ENCODE results near the gene GRM4.

The GRM4 gene

DNA sequence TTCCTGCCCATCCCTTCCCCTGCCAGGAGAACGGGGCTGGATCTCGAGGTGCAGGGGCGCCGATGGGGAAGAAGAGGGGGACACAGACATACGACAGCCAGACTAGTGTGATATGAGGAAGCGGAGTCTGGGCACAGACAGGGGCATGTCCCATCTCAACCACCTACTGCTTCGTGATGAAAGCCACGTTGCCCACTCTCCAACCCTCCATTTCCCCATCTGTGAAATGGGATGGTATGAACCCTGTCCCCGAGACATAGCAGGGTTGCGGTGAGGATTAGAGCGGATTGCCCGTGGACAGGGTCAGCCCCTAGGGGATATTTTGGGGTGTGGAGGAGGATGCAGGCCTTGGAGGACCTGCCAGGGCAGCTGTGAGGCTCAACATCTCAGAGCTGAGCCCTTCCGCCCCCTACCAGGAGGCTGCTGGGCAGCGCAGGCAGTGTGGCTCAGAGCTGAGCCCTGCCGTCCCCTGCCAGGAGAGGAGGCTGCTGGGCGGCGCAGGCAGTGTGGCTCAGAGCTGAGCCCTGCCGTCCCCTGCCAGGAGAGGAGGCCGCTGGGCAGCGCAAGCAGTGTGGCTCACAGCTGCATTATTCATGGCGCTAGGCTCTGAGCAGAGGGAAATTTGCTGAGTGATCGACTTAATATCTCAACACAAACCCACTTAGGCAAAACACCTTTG is 71.7 kb downstream of the GRM4 start:
- Histone ChIP-seq H3K4me1 (ENCODE audit: control insufficient read depth in 5 of 5, insufficient read depth in 5 of 5, low read length in 5 of 5) (no peaks in the 10 kb centered on the region), H3K27me3 (ENCODE audit: control insufficient read depth in 5 of 5, insufficient read depth in 4 of 5, low read length in 5 of 5) (peaks cover 0 to 34% (median 25%) of the 10 kb centered on the region in 5 donors), H3K27ac (ENCODE audit: low read depth, low read length) (no peak overlapping the region), H3K9me3 (ENCODE audit: control insufficient read depth in 5 of 5, low read length in 5 of 5) (no peaks in the 10 kb centered on the region), H3K4me3 (ENCODE audit: low read depth in 1 of 5, low read length in 5 of 5) (no peak overlapping the region), H3K36me3 (ENCODE audit: control insufficient read depth in 5 of 5, insufficient read depth in 5 of 5, low read length in 5 of 5) (no peaks in the 10 kb centered on the region), H3K9ac (ENCODE audit: low read length in 5 of 5) (no peak overlapping the region)

DNA sequence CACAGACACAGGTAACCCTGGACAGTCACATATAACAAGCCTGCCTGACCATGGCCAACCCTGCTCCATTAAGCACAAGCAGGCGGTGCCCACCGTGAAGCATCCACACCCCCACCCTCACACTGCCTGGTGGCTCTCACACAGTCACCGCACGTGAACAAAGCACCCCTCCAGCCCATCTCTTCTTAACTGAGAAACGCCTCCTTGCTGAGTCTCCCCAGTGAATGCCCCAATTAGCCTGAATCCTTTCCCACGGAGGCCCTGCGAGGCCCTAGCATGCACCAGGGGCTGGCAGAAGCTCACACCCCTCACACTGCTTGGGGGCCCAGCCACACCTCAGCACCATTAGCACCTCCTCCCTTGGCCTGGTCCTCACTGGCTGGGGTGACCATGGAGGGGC is 72.3 kb downstream of the GRM4 start:
- H3K27ac ChIP-seq (ENCODE audit: low read depth, low read length) = no peak overlapping the region
- no peak overlapping the region for H3K4me3 ChIP-seq (ENCODE audit: low read depth in 1 of 5, low read length in 5 of 5)
- H3K4me1 ChIP-seq (ENCODE audit: control insufficient read depth in 5 of 5, insufficient read depth in 5 of 5, low read length in 5 of 5) = no peaks in the 10 kb centered on the region
- H3K9me3 ChIP-seq (ENCODE audit: control insufficient read depth in 5 of 5, low read length in 5 of 5) = no peaks in the 10 kb centered on the region
- no peak overlapping the region for H3K9ac ChIP-seq (ENCODE audit: low read length in 5 of 5)
- H3K36me3 ChIP-seq (ENCODE audit: control insufficient read depth in 5 of 5, insufficient read depth in 5 of 5, low read length in 5 of 5) = no peaks in the 10 kb centered on the region
- peaks cover 0 to 31% (median 23%) of the 10 kb centered on the region in 5 donors for H3K27me3 ChIP-seq (ENCODE audit: control insufficient read depth in 5 of 5, insufficient read depth in 4 of 5, low read length in 5 of 5)

DNA sequence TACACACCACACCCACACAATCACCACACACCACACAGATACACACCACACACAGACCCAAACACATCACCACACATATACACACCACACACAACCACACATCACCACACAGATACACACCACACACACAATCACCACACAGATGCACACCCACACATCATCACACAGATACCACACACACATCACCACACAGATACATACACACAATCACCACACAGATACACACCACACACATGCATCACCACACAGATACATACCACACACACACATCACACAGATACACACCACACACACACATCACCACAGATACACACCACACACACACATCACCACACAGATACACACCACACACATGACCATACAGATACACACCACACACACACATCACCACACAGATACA is 73.2 kb downstream of the GRM4 start:
- H3K9ac ChIP-seq (ENCODE audit: low read length in 5 of 5) = no peak overlapping the region
- no peaks in the 10 kb centered on the region for H3K9me3 ChIP-seq (ENCODE audit: control insufficient read depth in 5 of 5, low read length in 5 of 5)
- no peak overlapping the region for H3K27ac ChIP-seq (ENCODE audit: low read depth, low read length)
- H3K4me3 ChIP-seq (ENCODE audit: low read depth in 1 of 5, low read length in 5 of 5) = no peak overlapping the region
- peaks cover 8 to 39% (median 31%) of the 10 kb centered on the region in 5 donors for H3K27me3 ChIP-seq (ENCODE audit: control insufficient read depth in 5 of 5, insufficient read depth in 4 of 5, low read length in 5 of 5)
- H3K36me3 ChIP-seq (ENCODE audit: control insufficient read depth in 5 of 5, insufficient read depth in 5 of 5, low read length in 5 of 5) = no peaks in the 10 kb centered on the region
- H3K4me1 ChIP-seq (ENCODE audit: control insufficient read depth in 5 of 5, insufficient read depth in 5 of 5, low read length in 5 of 5) = no peaks in the 10 kb centered on the region

DNA sequence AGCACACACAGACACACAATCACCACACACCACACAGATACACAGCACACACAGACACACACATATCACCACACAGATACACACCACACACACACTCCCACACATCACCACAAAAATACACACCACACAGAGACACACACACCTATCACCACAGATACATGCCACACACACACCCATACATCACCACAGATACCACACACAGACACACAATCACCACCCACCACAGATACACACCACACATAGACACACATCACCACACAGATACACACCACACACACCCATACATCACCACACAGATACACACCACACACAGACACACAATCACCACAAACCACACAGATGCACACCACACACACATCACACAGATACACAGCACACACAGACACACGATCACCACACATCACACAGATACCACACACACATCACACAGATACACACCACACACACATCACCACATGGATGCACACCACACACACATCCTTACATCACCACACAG is 74.0 kb downstream of the GRM4 start:
- Histone ChIP-seq H3K4me3 (ENCODE audit: low read depth in 1 of 5, low read length in 5 of 5) (no peak overlapping the region), H3K9ac (ENCODE audit: low read length in 5 of 5) (no peak overlapping the region), H3K27ac (ENCODE audit: low read depth, low read length) (no peak overlapping the region), H3K9me3 (ENCODE audit: control insufficient read depth in 5 of 5, low read length in 5 of 5) (no peaks in the 10 kb centered on the region), H3K4me1 (ENCODE audit: control insufficient read depth in 5 of 5, insufficient read depth in 5 of 5, low read length in 5 of 5) (no peaks in the 10 kb centered on the region), H3K27me3 (ENCODE audit: control insufficient read depth in 5 of 5, insufficient read depth in 4 of 5, low read length in 5 of 5) (peaks cover 10 to 43% (median 32%) of the 10 kb centered on the region in 5 donors), H3K36me3 (ENCODE audit: control insufficient read depth in 5 of 5, insufficient read depth in 5 of 5, low read length in 5 of 5) (no peaks in the 10 kb centered on the region)

DNA sequence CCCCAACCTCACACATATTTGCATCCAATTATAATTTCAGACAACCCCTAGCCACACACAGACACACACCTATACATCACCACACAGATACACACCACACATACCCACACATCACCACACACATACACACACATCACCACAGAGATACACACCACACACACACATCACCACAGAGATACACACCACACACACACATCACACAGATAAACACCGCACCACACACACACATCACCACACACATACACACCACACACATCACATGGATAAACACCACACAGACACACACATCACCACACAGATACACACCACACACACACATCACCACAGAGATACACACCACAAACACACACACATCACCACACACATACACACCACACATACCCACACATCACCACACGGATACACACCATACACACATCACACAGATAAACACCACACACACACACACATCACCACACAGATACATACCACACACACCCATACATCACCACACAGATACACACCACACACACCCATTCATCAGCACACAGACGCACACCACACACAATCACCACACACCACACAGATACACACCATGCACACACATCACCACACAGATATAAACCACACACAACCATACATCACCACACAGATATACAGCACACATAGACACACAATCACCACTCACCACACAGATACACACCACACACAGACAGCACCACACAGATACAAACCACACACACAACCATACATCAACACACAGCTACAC is 74.6 kb downstream of the GRM4 start:
- Histone ChIP-seq H3K27ac (ENCODE audit: low read depth, low read length) (no peak overlapping the region), H3K9ac (ENCODE audit: low read length in 5 of 5) (no peak overlapping the region), H3K9me3 (ENCODE audit: control insufficient read depth in 5 of 5, low read length in 5 of 5) (no peaks in the 10 kb centered on the region), H3K4me3 (ENCODE audit: low read depth in 1 of 5, low read length in 5 of 5) (no peak overlapping the region), H3K27me3 (ENCODE audit: control insufficient read depth in 5 of 5, insufficient read depth in 4 of 5, low read length in 5 of 5) (peaks cover 13 to 47% (median 37%) of the 10 kb centered on the region in 5 donors), H3K4me1 (ENCODE audit: control insufficient read depth in 5 of 5, insufficient read depth in 5 of 5, low read length in 5 of 5) (no peaks in the 10 kb centered on the region), H3K36me3 (ENCODE audit: control insufficient read depth in 5 of 5, insufficient read depth in 5 of 5, low read length in 5 of 5) (no peaks in the 10 kb centered on the region)

DNA sequence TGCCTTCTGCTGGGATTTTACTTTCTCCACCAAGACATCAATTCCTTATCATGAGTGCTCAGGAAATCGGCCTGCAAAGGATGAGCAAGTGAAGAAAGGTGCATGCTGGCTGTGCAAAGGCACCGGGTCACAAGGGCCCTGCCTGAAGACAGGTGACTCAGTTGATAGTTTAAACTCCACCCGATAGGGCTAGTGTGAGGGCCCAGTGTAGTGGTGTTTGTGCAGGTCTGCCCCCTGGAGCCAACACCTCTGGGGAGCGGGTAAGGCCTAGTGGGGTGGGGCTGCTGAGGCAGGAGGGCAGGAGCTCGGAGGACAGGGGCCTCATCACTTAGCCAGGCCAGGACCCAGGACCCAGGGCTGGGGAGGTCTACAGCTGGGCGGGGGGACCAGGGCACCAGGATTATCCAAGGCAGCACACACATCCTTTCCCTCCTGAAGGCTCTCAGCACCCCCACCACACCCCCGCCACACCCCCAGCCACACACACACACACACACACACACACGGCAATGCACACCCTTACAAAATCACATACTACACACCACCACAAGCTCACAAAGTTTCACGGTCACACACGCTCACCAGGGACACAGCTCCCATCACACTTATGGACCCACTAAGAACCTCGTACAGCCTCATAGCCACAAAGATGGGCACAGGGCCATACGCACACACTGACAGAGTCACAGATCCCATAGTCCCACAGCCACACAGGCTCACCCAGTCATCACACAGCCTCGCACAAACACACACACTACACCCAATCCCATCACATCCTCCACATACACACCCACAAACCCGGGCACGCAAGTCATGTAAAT is 75.4 kb downstream of the GRM4 start:
- Histone ChIP-seq H3K36me3 (ENCODE audit: control insufficient read depth in 5 of 5, insufficient read depth in 5 of 5, low read length in 5 of 5) (no peaks in the 10 kb centered on the region), H3K4me1 (ENCODE audit: control insufficient read depth in 5 of 5, insufficient read depth in 5 of 5, low read length in 5 of 5) (peaks cover 0 to 6% (median 2%) of the 10 kb centered on the region in 5 donors), H3K9ac (ENCODE audit: low read length in 5 of 5) (no peak overlapping the region), H3K27ac (ENCODE audit: low read depth, low read length) (no peak overlapping the region), H3K27me3 (ENCODE audit: control insufficient read depth in 5 of 5, insufficient read depth in 4 of 5, low read length in 5 of 5) (peaks cover 13 to 54% (median 37%) of the 10 kb centered on the region in 5 donors), H3K9me3 (ENCODE audit: control insufficient read depth in 5 of 5, low read length in 5 of 5) (no peaks in the 10 kb centered on the region), H3K4me3 (ENCODE audit: low read depth in 1 of 5, low read length in 5 of 5) (no peak overlapping the region)

DNA sequence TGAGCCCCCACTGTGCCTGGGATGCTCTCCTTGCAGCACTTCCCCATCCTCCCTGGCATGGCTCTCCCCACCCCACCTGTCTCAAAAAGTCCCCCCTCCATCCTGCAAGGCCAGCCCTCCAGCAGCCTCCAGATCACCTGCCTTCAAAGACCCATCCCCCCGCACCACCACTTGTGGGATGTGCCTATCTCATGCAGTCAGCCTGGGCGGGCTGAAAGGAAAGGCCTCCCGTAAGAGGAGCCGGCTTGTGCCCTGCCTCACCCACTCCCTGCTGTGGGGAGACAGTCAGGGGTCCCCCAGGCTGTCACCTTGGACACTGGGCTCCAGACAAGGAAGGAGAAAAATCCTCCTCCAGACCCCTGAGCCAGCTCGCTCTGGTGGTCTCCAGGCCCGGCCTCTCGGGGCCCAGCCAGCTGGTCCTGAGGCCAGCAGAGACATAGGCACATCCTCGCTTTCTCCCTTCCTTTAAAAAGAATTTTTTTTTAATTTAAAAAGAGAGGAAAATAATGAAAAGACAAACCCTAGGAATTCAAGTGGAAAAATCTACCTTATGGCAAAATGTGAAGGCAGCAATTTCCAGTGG is 77.3 kb downstream of the GRM4 start:
- H3K9me3 ChIP-seq (ENCODE audit: control insufficient read depth in 5 of 5, low read length in 5 of 5) = no peaks in the 10 kb centered on the region
- no peak overlapping the region for H3K4me3 ChIP-seq (ENCODE audit: low read depth in 1 of 5, low read length in 5 of 5)
- peaks cover 0 to 14% (median 6%) of the 10 kb centered on the region in 5 donors for H3K4me1 ChIP-seq (ENCODE audit: control insufficient read depth in 5 of 5, insufficient read depth in 5 of 5, low read length in 5 of 5)
- H3K36me3 ChIP-seq (ENCODE audit: control insufficient read depth in 5 of 5, insufficient read depth in 5 of 5, low read length in 5 of 5) = no peaks in the 10 kb centered on the region
- H3K27me3 ChIP-seq (ENCODE audit: control insufficient read depth in 5 of 5, insufficient read depth in 4 of 5, low read length in 5 of 5) = peaks cover 25 to 58% (median 50%) of the 10 kb centered on the region in 5 donors
- H3K27ac ChIP-seq (ENCODE audit: low read depth, low read length) = no peak overlapping the region
- no peak overlapping the region for H3K9ac ChIP-seq (ENCODE audit: low read length in 5 of 5)

DNA sequence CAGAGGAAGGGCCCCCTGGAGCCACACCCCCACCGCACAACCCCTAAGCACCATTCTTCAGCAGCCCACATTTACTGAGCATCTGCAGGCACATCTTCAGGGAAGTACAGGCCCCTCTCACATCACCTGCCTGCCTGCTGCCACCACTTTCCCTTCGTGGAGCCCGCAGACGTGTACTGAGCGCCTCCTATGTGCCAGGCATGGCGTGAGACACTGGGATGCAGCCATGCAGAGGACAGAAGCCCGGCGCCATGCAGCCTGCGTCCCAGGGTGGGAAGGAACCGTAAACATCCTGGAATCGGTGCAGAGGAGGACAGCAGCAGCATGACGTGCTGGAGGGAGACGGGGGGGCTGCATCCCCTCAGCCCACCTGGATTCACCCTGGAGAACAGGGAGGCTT is 78.1 kb downstream of the GRM4 start:
- Histone ChIP-seq H3K4me3 (ENCODE audit: low read depth in 1 of 5, low read length in 5 of 5) (no peak overlapping the region), H3K27ac (ENCODE audit: low read depth, low read length) (no peak overlapping the region), H3K4me1 (ENCODE audit: control insufficient read depth in 5 of 5, insufficient read depth in 5 of 5, low read length in 5 of 5) (peaks cover 0 to 14% (median 6%) of the 10 kb centered on the region in 5 donors), H3K9ac (ENCODE audit: low read length in 5 of 5) (no peak overlapping the region), H3K9me3 (ENCODE audit: control insufficient read depth in 5 of 5, low read length in 5 of 5) (no peaks in the 10 kb centered on the region), H3K36me3 (ENCODE audit: control insufficient read depth in 5 of 5, insufficient read depth in 5 of 5, low read length in 5 of 5) (no peaks in the 10 kb centered on the region), H3K27me3 (ENCODE audit: control insufficient read depth in 5 of 5, insufficient read depth in 4 of 5, low read length in 5 of 5) (peaks cover 32 to 66% (median 56%) of the 10 kb centered on the region in 5 donors)

DNA sequence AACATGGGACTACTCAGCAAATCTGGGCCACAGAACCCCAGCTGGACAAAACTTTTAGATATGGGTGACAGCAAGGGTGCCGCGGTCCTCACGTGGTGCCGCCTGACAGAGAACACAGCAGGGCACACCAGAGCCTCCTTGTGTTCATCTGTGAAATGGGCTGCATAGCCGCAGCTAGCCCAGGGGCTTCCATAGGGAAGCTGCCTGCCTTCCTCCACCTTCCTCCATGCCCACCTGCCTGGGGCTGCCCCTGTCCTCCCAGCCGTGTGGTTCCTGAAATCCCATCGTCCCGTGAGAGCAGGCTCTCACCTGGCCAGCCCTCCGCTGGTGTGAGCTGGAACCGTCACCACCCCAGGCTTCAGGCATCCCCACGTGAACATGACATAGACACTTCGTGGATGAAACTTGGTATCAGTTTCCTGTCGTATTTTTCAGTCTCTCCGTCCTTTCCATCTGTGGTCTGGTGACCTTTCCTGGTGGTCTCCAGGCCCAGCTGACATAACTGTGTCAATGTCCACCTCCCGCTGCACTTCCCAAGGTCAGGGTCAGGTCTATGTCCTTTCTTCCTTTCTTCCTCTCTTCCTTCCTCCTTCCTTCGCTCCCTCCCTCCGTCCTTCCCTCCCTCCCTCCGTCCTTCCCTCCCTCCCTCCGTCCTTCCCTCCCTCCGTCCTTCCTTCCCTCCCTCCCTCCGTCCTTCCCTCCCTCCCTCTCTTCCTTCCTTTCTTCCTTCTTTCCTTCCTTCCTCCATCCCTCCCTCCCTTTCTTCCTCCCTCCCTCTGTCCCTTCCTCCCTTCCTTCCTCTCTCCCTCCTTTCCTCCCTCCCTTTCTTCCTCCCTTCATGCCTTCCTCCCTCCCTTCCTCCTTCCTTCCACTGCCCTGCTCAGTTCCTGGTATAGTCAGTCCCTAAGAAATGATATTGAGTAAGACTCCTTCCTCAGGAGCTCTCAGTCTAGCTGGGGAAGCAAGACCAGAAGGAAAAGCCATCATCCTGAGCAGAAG is 78.8 kb downstream of the GRM4 start:
- Histone ChIP-seq H3K9me3 (ENCODE audit: control insufficient read depth in 5 of 5, low read length in 5 of 5) (no peaks in the 10 kb centered on the region), H3K36me3 (ENCODE audit: control insufficient read depth in 5 of 5, insufficient read depth in 5 of 5, low read length in 5 of 5) (no peaks in the 10 kb centered on the region), H3K4me1 (ENCODE audit: control insufficient read depth in 5 of 5, insufficient read depth in 5 of 5, low read length in 5 of 5) (peaks cover 0 to 14% (median 6%) of the 10 kb centered on the region in 5 donors), H3K27me3 (ENCODE audit: control insufficient read depth in 5 of 5, insufficient read depth in 4 of 5, low read length in 5 of 5) (peaks cover 36 to 72% (median 62%) of the 10 kb centered on the region in 5 donors), H3K4me3 (ENCODE audit: low read depth in 1 of 5, low read length in 5 of 5) (no peak overlapping the region), H3K27ac (ENCODE audit: low read depth, low read length) (no peak overlapping the region), H3K9ac (ENCODE audit: low read length in 5 of 5) (no peak overlapping the region)
